ENCODE measurements around the gene NBEA.

NBEA gene

DNA sequence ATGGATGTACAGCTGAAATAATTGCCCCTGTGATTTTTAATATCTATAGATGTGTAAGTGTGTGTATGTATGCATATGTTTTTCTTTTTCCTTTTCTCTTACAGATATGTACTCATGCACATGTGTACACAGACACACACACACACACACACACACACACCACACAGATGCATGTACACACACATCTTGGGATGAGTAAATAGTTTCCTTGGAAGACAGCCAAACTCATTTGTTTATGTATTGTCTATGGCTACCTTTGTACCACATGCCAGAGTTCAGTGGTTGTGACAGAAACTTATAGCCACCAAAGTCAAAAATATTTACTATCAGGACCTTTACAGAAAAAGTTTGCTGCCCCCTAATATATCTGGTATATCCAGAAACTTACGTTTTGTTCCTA is 341.8 kb downstream of the NBEA start:
- TF ChIP-seq, protein P1, sequence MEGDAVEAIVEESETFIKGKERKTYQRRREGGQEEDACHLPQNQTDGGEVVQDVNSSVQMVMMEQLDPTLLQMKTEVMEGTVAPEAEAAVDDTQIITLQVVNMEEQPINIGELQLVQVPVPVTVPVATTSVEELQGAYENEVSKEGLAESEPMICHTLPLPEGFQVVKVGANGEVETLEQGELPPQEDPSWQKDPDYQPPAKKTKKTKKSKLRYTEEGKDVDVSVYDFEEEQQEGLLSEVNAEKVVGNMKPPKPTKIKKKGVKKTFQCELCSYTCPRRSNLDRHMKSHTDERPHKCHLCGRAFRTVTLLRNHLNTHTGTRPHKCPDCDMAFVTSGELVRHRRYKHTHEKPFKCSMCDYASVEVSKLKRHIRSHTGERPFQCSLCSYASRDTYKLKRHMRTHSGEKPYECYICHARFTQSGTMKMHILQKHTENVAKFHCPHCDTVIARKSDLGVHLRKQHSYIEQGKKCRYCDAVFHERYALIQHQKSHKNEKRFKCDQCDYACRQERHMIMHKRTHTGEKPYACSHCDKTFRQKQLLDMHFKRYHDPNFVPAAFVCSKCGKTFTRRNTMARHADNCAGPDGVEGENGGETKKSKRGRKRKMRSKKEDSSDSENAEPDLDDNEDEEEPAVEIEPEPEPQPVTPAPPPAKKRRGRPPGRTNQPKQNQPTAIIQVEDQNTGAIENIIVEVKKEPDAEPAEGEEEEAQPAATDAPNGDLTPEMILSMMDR (conservative IDR thresholded peaks at IDR 0.05), result no peak
- H3K27ac ChIP-seq, result no peak overlapping the region

DNA sequence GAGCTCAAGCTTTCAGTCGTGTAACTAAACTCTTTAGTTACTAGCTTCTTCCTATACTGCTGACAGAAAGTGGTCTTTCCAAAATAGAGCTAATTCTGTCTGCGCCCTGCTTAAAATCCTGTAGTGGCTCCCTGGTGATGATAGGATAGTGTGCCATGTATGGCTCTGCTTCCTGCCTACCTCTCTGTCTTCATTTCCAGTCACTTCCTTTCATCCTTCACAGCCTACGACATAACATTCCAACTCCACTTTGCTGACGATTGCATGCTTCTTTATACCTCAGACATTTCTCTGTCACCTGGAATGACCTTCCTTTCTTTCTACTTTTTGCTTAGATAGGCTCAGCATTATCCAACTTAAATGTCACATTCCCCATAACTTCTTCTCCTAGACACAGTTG is 343.6 kb downstream of the NBEA start:
- TF ChIP-seq, protein P1 (conservative IDR thresholded peaks at IDR 0.05), result no peak
- H3K27ac ChIP-seq, result no peak overlapping the region

DNA sequence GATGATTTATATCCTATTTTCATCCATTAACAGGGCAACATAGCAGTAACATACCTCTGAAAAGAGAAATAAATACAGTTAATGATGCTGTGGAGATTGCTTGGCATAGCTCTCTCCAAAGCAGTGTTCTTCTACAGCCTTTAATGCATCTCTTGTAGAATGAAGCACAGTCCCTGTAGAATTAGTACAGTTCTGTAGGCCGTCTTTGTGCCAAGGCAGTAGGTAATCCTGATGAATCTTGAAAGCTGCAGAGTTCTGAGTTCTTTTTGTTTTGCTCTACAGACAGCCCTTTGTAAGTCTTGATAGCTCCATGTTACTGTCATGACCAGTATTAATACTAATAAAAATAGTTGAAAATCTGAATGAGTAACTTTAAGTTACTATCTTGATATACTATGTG is 350.3 kb downstream of the NBEA start:
- H3K27ac ChIP-seq, result no peak overlapping the region
- TF ChIP-seq, protein P1 (conservative IDR thresholded peaks at IDR 0.05), result no peak

DNA sequence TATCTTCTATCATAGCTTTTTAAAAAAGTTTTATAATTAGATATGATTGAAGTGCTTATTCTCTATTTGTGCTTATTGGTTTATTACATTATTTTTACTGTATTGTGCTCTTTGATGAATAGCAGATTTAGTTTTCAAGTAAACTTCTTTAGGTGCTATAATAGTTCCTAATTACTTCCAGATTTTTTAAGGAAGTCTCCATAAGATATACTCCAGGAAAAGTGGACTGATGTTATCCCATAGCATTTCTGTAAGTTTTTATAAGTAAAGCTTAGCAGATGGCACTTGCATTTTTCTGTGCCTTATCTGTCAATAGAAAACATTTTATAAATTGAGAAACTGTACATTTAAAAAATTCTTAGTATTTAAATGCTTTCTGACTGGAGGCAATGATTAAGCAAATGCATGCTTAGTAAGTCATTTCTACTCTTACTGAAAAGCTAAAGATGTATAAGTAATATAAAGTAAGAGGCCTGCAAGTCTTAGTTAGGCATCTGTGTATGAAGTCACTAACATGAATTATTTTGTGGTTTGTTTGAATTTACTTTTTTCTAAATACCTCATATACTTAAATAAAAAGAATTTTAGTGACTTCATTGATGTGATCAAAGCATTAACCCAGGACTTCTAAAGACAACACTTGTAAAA is 351.6 kb downstream of the NBEA start:
- H3K27ac ChIP-seq, result no peak overlapping the region
- TF ChIP-seq, protein P1 (conservative IDR thresholded peaks at IDR 0.05), result no peak

DNA sequence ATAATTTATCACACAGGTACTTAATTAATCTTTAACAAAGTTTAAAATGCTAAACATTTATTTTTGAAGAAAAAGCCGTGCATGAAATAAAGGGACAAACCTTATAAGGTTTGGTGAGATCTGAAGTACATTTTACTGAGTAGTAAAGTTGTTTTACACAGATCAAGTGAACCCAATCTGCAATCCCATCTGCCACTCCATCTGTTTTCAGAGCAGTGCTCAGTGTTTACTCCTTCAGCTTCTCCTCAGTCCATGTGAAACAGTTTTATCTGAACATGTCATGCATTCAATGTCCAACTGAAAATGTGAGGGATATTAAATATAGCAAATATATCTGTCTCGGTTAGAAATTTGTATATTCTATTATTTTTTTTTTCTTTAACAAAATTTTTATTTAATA is 367.6 kb downstream of the NBEA start:
- TF ChIP-seq, protein P1 (conservative IDR thresholded peaks at IDR 0.05), result no peak
- no peak overlapping the region for H3K27ac ChIP-seq

DNA sequence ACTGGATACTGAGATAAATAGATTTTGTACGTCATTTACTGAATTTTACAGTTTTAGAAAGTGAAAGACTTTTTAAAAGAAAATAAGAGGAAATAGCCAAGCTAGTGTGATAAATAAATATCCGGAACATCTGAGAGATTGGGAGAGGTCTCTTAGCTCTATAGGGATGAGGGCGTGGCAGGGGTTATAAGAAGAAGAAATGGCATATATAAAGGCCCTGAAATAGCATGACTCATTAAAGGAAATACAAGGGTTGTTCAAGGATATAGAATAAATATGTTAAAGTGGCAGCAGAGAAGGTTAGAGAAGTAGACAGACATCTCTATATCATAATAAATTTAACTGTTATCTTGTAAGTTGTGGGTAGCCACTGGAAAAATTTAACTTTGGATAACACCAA is 390.1 kb downstream of the NBEA start:
- H3K27ac ChIP-seq, result no peak overlapping the region
- TF ChIP-seq, protein P1 (conservative IDR thresholded peaks at IDR 0.05), result no peak

DNA sequence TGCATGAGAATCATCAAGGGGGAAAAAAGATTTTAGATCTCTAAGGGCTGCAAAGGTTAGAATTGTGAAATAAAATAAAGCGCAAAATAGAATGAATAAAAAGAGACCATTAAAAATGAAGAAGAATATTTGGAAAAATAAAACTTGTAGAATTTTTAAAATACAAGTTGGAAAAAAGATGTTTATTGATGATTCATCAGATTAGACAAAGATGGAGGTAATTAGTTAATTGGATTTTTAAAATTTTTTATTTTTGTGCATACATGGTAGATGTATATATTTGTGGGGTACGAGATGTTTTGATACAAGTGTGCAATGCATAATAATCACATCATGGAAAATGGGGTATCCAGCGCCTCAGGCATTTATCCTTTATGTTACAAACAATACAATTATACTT is 391.1 kb downstream of the NBEA start:
- TF ChIP-seq, protein P1 (conservative IDR thresholded peaks at IDR 0.05), result no peak
- no peak overlapping the region for H3K27ac ChIP-seq
